Measurements from ENCODE around the gene FMR1NB. TPM values are rescaled to one million over a fixed set of nuclear protein-coding genes. Genes with fewer than 3 reads are reported as not detected.

Gene FMR1NB
- total RNA-seq, 1 experiment from 2014 or later = not detected

Other genes starting within 250 kb of the FMR1NB start
- 31.1 TPM for gene FMR1, start 69.4 kb upstream of the FMR1NB start, total RNA-seq (2021; ENCODE audit: unreplicated experiment)